ENCODE results near the gene KIF2C.

- no peak for TF ChIP-seq POLR2AphosphoS5 (IDR thresholded peaks at IDR 0.05; ENCODE audit: low read depth, low read length)
- TF ChIP-seq, protein P1, sequence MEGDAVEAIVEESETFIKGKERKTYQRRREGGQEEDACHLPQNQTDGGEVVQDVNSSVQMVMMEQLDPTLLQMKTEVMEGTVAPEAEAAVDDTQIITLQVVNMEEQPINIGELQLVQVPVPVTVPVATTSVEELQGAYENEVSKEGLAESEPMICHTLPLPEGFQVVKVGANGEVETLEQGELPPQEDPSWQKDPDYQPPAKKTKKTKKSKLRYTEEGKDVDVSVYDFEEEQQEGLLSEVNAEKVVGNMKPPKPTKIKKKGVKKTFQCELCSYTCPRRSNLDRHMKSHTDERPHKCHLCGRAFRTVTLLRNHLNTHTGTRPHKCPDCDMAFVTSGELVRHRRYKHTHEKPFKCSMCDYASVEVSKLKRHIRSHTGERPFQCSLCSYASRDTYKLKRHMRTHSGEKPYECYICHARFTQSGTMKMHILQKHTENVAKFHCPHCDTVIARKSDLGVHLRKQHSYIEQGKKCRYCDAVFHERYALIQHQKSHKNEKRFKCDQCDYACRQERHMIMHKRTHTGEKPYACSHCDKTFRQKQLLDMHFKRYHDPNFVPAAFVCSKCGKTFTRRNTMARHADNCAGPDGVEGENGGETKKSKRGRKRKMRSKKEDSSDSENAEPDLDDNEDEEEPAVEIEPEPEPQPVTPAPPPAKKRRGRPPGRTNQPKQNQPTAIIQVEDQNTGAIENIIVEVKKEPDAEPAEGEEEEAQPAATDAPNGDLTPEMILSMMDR (IDR thresholded peaks at IDR 0.05): no peak
- TF ChIP-seq, protein P2, sequence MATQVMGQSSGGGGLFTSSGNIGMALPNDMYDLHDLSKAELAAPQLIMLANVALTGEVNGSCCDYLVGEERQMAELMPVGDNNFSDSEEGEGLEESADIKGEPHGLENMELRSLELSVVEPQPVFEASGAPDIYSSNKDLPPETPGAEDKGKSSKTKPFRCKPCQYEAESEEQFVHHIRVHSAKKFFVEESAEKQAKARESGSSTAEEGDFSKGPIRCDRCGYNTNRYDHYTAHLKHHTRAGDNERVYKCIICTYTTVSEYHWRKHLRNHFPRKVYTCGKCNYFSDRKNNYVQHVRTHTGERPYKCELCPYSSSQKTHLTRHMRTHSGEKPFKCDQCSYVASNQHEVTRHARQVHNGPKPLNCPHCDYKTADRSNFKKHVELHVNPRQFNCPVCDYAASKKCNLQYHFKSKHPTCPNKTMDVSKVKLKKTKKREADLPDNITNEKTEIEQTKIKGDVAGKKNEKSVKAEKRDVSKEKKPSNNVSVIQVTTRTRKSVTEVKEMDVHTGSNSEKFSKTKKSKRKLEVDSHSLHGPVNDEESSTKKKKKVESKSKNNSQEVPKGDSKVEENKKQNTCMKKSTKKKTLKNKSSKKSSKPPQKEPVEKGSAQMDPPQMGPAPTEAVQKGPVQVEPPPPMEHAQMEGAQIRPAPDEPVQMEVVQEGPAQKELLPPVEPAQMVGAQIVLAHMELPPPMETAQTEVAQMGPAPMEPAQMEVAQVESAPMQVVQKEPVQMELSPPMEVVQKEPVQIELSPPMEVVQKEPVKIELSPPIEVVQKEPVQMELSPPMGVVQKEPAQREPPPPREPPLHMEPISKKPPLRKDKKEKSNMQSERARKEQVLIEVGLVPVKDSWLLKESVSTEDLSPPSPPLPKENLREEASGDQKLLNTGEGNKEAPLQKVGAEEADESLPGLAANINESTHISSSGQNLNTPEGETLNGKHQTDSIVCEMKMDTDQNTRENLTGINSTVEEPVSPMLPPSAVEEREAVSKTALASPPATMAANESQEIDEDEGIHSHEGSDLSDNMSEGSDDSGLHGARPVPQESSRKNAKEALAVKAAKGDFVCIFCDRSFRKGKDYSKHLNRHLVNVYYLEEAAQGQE (IDR thresholded peaks at IDR 0.05; ENCODE audit: insufficient read depth in 1 of 2, low read depth in 2 of 2, low read length in 1 of 2): no peak
Observed at GRCh38 chr1:44802306-44803061, 62.8 kb downstream of the KIF2C start.

Data from Panc1 (cell line).